HCT116 (cell line): ENCODE data around the gene PROSER3. TPM values are rescaled to one million over a fixed set of nuclear protein-coding genes. Genes with fewer than 3 reads are reported as not detected.

Source experiments
- ATAC-seq: fragments of 200-7000 bp; cut with Tn5 transposase; 2 replicates; pipeline ENCODE4 v1.9.1; 2020; ENCODE audit warnings: mild to moderate bottlenecking, moderate library complexity
- BruUV-seq: library from RNA; stranded (reverse); fragments of 400-500 nt; replicated peaks from 2 replicates; lab custom pipeline; 2021; lab: Mats Ljungman, UMichigan
- CTCF ChIA-PET: fragments of 300-600 bp; sonication (Branson Sonifier 250); formaldehyde crosslinking; loops from one replicate; lab custom pipeline; 2021; ENCODE audit warnings: antibody characterized with exemption; lab: Charles Lee
- POLR2A ChIA-PET: fragments of 300-600, 350-600 bp; sonication (Branson Sonifier 250); formaldehyde crosslinking; loops from one replicate; lab custom pipeline; 2021; ENCODE audit warnings: antibody characterized with exemption; lab: Charles Lee
- RAD21 ChIA-PET, 2 experiments: fragments of 300-600 bp; sonication (Branson Sonifier 250); formaldehyde crosslinking; loops; one replicate each; lab custom pipeline; 2023; ENCODE audit warnings: low total read pairs in 2 of 2; ENCODE audit not compliant: uncharacterized antibody in 2 of 2, unreplicated experiment in 2 of 2, low non-redundant PET in 1 of 2; lab: Charles Lee
- DNase-seq: peaks from one replicate; pipeline ENCODE4 v3.0.0-alpha.2; 2010; ENCODE audit warnings: low read depth, low spot score
- H2AFZ ChIP-seq: fragments of 200-600 bp; shearing (Covaris generic), sonication (generic); 2 replicates; pipeline ENCODE4 v1.6.1; 2017; ENCODE audit warnings: low read depth, mixed run types, mixed read lengths, antibody characterized with exemption, low read length; ENCODE audit not compliant: poor library complexity, severe bottlenecking
- H3K27ac ChIP-seq: 2 replicates; pipeline ENCODE4 v1.5.1; 2012; ENCODE audit warnings: low read depth, low read length
- H3K27me3 ChIP-seq: fragments of 200-600 bp; sonication (generic); 2 replicates; pipeline ENCODE4 v1.6.1; 2016; ENCODE audit warnings: mixed run types, low read length, mixed read lengths; ENCODE audit not compliant: insufficient read depth
- H3K36me3 ChIP-seq, 2 experiments: fragments of 200-500 bp in 1 of 2; fragments of 200-600 bp in 1 of 2; sonication (Bioruptor generic) in 1 of 2; sonication (generic) in 1 of 2; 2 replicates each; pipeline versions ENCODE4 v1.5.1 to v1.6.1; 2014 to 2016; ENCODE audit warnings: low read length in 2 of 2, inconsistent platforms in 1 of 2, mixed read lengths in 1 of 2, mixed run types in 1 of 2; ENCODE audit not compliant: insufficient read depth in 2 of 2, control insufficient read depth in 1 of 2
- H3K4me1 ChIP-seq, 2 experiments: fragments of 200-600 bp in 1 of 2; sonication (generic) in 1 of 2; 2 replicates each; pipeline versions ENCODE4 v1.5.1 to v1.6.1; 2012 to 2017; ENCODE audit warnings: low read length in 2 of 2, inconsistent platforms in 1 of 2, mild to moderate bottlenecking in 1 of 2, mixed read lengths in 1 of 2, mixed run types in 1 of 2, moderate library complexity in 1 of 2; ENCODE audit not compliant: insufficient read depth in 2 of 2, control insufficient read depth in 1 of 2
- H3K4me2 ChIP-seq: fragments of 200-600 bp; sonication (generic); 2 replicates; pipeline ENCODE4 v1.6.1; 2017; ENCODE audit warnings: mixed run types, low read length, mixed read lengths
- H3K4me3 ChIP-seq, 2 experiments: fragments of 200-600 bp in 1 of 2; sonication (generic) in 1 of 2; replicated peaks in 1 of 2; 2 replicates each; pipeline ENCODE4 v1.5.1; 2011 to 2016; ENCODE audit warnings: low read length in 2 of 2, control low read depth in 1 of 2, low read depth in 1 of 2, mild to moderate bottlenecking in 1 of 2, mixed read lengths in 1 of 2, mixed run types in 1 of 2
- H3K79me2 ChIP-seq: fragments of 200-600 bp; sonication (generic); 2 replicates; pipeline ENCODE4 v1.6.1; 2017; ENCODE audit warnings: mild to moderate bottlenecking, mixed run types, low read length, moderate library complexity, mixed read lengths; ENCODE audit not compliant: insufficient read depth
- H3K9ac ChIP-seq: fragments of 200-600 bp; sonication (generic); 2 replicates; pipeline ENCODE4 v1.6.1; 2016; ENCODE audit warnings: low read length, mixed read lengths
- H3K9me2 ChIP-seq: fragments of 200-600 bp; sonication (generic), shearing (Covaris generic); 2 replicates; pipeline ENCODE4 v1.6.1; 2017; ENCODE audit warnings: mixed run types, mild to moderate bottlenecking, moderate library complexity; ENCODE audit not compliant: insufficient read depth
- H3K9me3 ChIP-seq, 2 experiments: fragments of 200-500 bp in 1 of 2; fragments of 200-600 bp in 1 of 2; sonication (Bioruptor generic) in 1 of 2; sonication (generic) in 1 of 2; 2 replicates each; pipeline ENCODE4 v1.6.1; 2014 to 2017; ENCODE audit warnings: low read length in 2 of 2, mixed read lengths in 2 of 2, inconsistent platforms in 1 of 2, low read depth in 1 of 2, mild to moderate bottlenecking in 1 of 2, mixed run types in 1 of 2, moderate library complexity in 1 of 2; ENCODE audit not compliant: control insufficient read depth in 1 of 2, insufficient read depth in 1 of 2
- H4K20me1 ChIP-seq: fragments of 200-600 bp; sonication (generic), shearing (Covaris generic); 2 replicates; pipeline ENCODE4 v1.6.1; 2017; ENCODE audit warnings: mixed run types, mild to moderate bottlenecking, moderate library complexity; ENCODE audit not compliant: insufficient read depth
- CBX3 ChIP-seq: IDR thresholded peaks from 2 replicates; pipeline ENCODE4 v1.6.1; 2012; ENCODE audit warnings: low read depth
- CTCF ChIP-seq, 3 experiments: fragments of 200-600 bp in 1 of 3; sonication (generic) in 1 of 3; IDR thresholded peaks in 2 of 3; conservative IDR thresholded peaks in 1 of 3; 2 replicates each; pipeline ENCODE4 v1.5.1; 2012 to 2017; ENCODE audit warnings: low read depth in 2 of 3, low read length in 2 of 3, antibody characterized with exemption in 1 of 3, borderline replicate concordance in 1 of 3, control low read depth in 1 of 3, mild to moderate bottlenecking in 1 of 3, mixed read lengths in 1 of 3, mixed run types in 1 of 3, moderate library complexity in 1 of 3; ENCODE audit not compliant: insufficient read depth in 1 of 3
- EGR1 ChIP-seq: IDR thresholded peaks from 2 replicates; pipeline ENCODE4 v1.6.1; 2012; ENCODE audit warnings: low read depth
- ELF1 ChIP-seq: IDR thresholded peaks from 2 replicates; pipeline ENCODE4 v1.6.1; 2012; ENCODE audit warnings: low read depth, borderline replicate concordance
- EZH2 ChIP-seq: fragments of 200-600 bp; sonication (generic); IDR thresholded peaks from 2 replicates; pipeline ENCODE4 v1.6.1; 2017; ENCODE audit warnings: antibody characterized with exemption, mixed run types
- FOSL1 ChIP-seq: IDR thresholded peaks from 2 replicates; pipeline ENCODE4 v1.6.1; 2012; ENCODE audit warnings: low read depth
- POLR2A ChIP-seq: IDR thresholded peaks from 2 replicates; pipeline ENCODE4 v1.7.0; 2011; ENCODE audit warnings: borderline replicate concordance; ENCODE audit not compliant: insufficient read depth, insufficient read length; ENCODE audit errors: extremely low read depth
- POLR2AphosphoS5 ChIP-seq: IDR thresholded peaks from 2 replicates; pipeline ENCODE4 v1.6.1; 2011; ENCODE audit warnings: mild to moderate bottlenecking, low read depth, low read length, moderate library complexity
- RAD21 ChIP-seq: IDR thresholded peaks from 2 replicates; pipeline ENCODE4 v1.6.1; 2012; ENCODE audit warnings: low read depth, mild to moderate bottlenecking
- SIN3A ChIP-seq: IDR thresholded peaks from 2 replicates; pipeline ENCODE4 v1.6.1; 2012; ENCODE audit warnings: low read depth
- SP1 ChIP-seq: IDR thresholded peaks from 2 replicates; pipeline ENCODE4 v1.6.1; 2012; ENCODE audit warnings: low read depth
- SRF ChIP-seq: IDR thresholded peaks from 2 replicates; pipeline ENCODE4 v1.6.1; 2012; ENCODE audit warnings: low read depth
- TCF7L2 ChIP-seq: IDR thresholded peaks from 2 replicates; pipeline ENCODE4 v1.7.0; 2011; ENCODE audit warnings: borderline replicate concordance, inconsistent platforms; ENCODE audit not compliant: insufficient read depth, insufficient read length; ENCODE audit errors: extremely low read depth
- YY1 ChIP-seq: IDR thresholded peaks from 2 replicates; pipeline ENCODE4 v1.6.1; 2011; ENCODE audit warnings: low read length, low read depth, moderate library complexity, mild to moderate bottlenecking; ENCODE audit not compliant: insufficient replicate concordance; ENCODE audit errors: extremely low read depth
- ZFX ChIP-seq: fragments of 450-650 bp; IDR thresholded peaks from 2 replicates; pipeline ENCODE4 v1.6.1; 2017
- intact Hi-C: fragments of 100-400 bp; cut with micrococcal nuclease; formaldehyde crosslinking; loops from 2 replicates; pipeline ENCODE4 v1.10.0; 2022
- total RNA-seq: library from RNA; stranded (reverse); gene quantifications from one replicate; pipeline ENCODE4 v1.2.1, GENCODE V29; 2021; ENCODE audit not compliant: unreplicated experiment
- TF ChIP-seq, protein P1 (sequence below): IDR thresholded peaks from 2 replicates; pipeline ENCODE4 v1.6.1; 2012
- TF ChIP-seq, protein P2 (sequence below): IDR thresholded peaks from 2 replicates; pipeline ENCODE4 v1.6.1; 2012

The PROSER3 gene
- total RNA-seq, 1 experiment from 2014 or later = 42.5 TPM

GRCh38 chr19:35781650-35782049 lies 23.7 kb downstream of the PROSER3 start:
- TF ChIP-seq RAD21 (no peak), ELF1 (no peak), SP1 (no peak), EZH2 (no peak), POLR2A (no peak), SRF (no peak), TCF7L2 (no peak), CTCF (IDR thresholded peaks at IDR 0.05 in 2 of 3, conservative IDR thresholded peaks at IDR 0.05 in 1 of 3; ENCODE audit: borderline replicate concordance in 1 of 3, insufficient read depth in 1 of 3, low read depth in 2 of 3, low read length in 2 of 3) (no peak), EGR1 (no peak), FOSL1 (no peak), YY1 (no peak), SIN3A (no peak), CBX3 (no peak), POLR2AphosphoS5 (no peak), ZFX (no peak)
- TF ChIP-seq, protein P1, sequence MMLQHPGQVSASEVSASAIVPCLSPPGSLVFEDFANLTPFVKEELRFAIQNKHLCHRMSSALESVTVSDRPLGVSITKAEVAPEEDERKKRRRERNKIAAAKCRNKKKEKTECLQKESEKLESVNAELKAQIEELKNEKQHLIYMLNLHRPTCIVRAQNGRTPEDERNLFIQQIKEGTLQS = no peak
- TF ChIP-seq, protein P2, sequence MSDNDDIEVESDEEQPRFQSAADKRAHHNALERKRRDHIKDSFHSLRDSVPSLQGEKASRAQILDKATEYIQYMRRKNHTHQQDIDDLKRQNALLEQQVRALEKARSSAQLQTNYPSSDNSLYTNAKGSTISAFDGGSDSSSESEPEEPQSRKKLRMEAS = no peak
- Histone ChIP-seq H3K4me3 (no peak overlapping the region), H3K4me2 (no peak overlapping the region), H3K36me3 (peaks cover 2 to 4% of the 10 kb centered on the region in 2 experiments; a peak in 2 of 4 replicates), H3K4me1 (no peaks in the 10 kb centered on the region), H2AFZ (no peak overlapping the region), H3K9ac (no peak overlapping the region), H4K20me1 (no peaks in the 10 kb centered on the region), H3K27ac (no peak overlapping the region), H3K79me2 (no peaks in the 10 kb centered on the region), H3K9me3 (no peaks in the 10 kb centered on the region), H3K9me2 (no peaks in the 10 kb centered on the region), H3K27me3 (no peaks in the 10 kb centered on the region)
- RAD21 ChIA-PET = no interaction called here
- intact Hi-C loops = no loop called here
- POLR2A ChIA-PET = no interaction called here
- CTCF ChIA-PET = no interaction called here
- BruUV-seq = no TSS peak
- ATAC-seq = no peak
- DNase-seq = no peak
